ENCODE results near the gene PLCB4. TPM values are rescaled to one million over a fixed set of nuclear protein-coding genes. Genes with fewer than 3 reads are reported as not detected.

PLCB4 gene
- total and polyA plus RNA-seq, 2 experiments from 2014 or later, result 6.5 to 16.1 TPM

DNA sequence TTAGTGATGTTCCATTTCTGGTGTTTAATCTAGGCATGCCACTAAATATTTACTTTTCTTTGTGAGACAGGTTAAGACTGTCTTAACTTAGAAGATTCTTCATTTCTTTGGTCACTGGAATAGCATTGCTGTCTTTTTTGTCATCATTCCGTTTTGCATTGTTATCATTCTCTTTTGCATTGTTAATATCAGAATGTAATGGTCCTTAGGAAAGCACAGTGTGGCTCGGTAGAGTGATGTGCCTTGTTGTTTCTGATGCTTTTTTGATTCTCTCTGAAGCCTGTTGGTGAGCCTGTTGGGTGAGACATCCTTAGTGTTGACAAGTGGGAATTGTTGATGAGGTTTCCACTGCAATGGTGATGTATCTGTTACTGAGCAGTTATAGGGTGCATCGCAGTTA is 23.2 kb downstream of the PLCB4 start:
- Histone ChIP-seq H4K20me1 (replicated peaks; ENCODE audit: insufficient read depth) (no peaks in the 10 kb centered on the region), H3K36me3 (ENCODE audit: insufficient read depth) (no peaks in the 10 kb centered on the region), H3K4me2 (no peak overlapping the region; the same call in 1 of the 2 replicates), H3K4me1 (ENCODE audit: insufficient read depth) (peaks cover 13% of the 10 kb centered on the region; the same call in 1 of the 2 replicates), H3K27ac (ENCODE audit: low read depth) (no peak overlapping the region), H3K9me2 (ENCODE audit: insufficient read depth) (no peaks in the 10 kb centered on the region), H2AFZ (no peak overlapping the region), H3K4me3 (no peak overlapping the region), H3K79me2 (replicated peaks; ENCODE audit: insufficient read depth) (peaks cover 42% of the 10 kb centered on the region), H3K27me3 (ENCODE audit: insufficient read depth) (no peaks in the 10 kb centered on the region), H3F3A (replicated peaks; ENCODE audit: low read depth) (no peaks in the 10 kb centered on the region)
- no peak for TF ChIP-seq EZH2phosphoT487 (IDR thresholded peaks at IDR 0.05; ENCODE audit: unreplicated experiment)
- TF ChIP-seq CREB1 (CRISPR knock-in tag; IDR thresholded peaks at IDR 0.05; ENCODE audit: low read depth), result no peak
- TF ChIP-seq JUNB (IDR thresholded peaks at IDR 0.05; ENCODE audit: unreplicated experiment), result no peak
- TF ChIP-seq, protein P1, sequence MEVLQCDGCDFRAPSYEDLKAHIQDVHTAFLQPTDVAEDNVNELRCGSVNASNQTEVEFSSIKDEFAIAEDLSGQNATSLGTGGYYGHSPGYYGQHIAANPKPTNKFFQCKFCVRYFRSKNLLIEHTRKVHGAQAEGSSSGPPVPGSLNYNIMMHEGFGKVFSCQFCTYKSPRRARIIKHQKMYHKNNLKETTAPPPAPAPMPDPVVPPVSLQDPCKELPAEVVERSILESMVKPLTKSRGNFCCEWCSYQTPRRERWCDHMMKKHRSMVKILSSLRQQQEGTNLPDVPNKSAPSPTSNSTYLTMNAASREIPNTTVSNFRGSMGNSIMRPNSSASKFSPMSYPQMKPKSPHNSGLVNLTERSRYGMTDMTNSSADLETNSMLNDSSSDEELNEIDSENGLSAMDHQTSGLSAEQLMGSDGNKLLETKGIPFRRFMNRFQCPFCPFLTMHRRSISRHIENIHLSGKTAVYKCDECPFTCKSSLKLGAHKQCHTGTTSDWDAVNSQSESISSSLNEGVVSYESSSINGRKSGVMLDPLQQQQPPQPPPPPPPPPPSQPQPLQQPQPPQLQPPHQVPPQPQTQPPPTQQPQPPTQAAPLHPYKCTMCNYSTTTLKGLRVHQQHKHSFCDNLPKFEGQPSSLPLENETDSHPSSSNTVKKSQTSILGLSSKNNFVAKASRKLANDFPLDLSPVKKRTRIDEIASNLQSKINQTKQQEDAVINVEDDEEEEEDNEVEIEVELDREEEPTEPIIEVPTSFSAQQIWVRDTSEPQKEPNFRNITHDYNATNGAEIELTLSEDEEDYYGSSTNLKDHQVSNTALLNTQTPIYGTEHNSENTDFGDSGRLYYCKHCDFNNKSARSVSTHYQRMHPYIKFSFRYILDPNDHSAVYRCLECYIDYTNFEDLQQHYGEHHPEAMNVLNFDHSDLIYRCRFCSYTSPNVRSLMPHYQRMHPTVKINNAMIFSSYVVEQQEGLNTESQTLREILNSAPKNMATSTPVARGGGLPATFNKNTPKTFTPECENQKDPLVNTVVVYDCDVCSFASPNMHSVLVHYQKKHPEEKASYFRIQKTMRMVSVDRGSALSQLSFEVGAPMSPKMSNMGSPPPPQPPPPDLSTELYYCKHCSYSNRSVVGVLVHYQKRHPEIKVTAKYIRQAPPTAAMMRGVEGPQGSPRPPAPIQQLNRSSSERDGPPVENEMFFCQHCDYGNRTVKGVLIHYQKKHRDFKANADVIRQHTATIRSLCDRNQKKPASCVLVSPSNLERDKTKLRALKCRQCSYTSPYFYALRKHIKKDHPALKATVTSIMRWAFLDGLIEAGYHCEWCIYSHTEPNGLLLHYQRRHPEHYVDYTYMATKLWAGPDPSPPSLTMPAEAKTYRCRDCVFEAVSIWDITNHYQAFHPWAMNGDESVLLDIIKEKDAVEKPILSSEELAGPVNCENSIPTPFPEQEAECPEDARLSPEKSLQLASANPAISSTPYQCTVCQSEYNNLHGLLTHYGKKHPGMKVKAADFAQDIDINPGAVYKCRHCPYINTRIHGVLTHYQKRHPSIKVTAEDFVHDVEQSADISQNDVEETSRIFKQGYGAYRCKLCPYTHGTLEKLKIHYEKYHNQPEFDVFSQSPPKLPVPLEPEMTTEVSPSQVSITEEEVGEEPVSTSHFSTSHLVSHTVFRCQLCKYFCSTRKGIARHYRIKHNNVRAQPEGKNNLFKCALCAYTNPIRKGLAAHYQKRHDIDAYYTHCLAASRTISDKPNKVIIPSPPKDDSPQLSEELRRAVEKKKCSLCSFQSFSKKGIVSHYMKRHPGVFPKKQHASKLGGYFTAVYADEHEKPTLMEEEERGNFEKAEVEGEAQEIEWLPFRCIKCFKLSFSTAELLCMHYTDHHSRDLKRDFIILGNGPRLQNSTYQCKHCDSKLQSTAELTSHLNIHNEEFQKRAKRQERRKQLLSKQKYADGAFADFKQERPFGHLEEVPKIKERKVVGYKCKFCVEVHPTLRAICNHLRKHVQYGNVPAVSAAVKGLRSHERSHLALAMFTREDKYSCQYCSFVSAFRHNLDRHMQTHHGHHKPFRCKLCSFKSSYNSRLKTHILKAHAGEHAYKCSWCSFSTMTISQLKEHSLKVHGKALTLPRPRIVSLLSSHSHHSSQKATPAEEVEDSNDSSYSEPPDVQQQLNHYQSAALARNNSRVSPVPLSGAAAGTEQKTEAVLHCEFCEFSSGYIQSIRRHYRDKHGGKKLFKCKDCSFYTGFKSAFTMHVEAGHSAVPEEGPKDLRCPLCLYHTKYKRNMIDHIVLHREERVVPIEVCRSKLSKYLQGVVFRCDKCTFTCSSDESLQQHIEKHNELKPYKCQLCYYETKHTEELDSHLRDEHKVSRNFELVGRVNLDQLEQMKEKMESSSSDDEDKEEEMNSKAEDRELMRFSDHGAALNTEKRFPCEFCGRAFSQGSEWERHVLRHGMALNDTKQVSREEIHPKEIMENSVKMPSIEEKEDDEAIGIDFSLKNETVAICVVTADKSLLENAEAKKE (CRISPR knock-in tag; IDR thresholded peaks at IDR 0.05), result no peak
- TF ChIP-seq, protein P2, sequence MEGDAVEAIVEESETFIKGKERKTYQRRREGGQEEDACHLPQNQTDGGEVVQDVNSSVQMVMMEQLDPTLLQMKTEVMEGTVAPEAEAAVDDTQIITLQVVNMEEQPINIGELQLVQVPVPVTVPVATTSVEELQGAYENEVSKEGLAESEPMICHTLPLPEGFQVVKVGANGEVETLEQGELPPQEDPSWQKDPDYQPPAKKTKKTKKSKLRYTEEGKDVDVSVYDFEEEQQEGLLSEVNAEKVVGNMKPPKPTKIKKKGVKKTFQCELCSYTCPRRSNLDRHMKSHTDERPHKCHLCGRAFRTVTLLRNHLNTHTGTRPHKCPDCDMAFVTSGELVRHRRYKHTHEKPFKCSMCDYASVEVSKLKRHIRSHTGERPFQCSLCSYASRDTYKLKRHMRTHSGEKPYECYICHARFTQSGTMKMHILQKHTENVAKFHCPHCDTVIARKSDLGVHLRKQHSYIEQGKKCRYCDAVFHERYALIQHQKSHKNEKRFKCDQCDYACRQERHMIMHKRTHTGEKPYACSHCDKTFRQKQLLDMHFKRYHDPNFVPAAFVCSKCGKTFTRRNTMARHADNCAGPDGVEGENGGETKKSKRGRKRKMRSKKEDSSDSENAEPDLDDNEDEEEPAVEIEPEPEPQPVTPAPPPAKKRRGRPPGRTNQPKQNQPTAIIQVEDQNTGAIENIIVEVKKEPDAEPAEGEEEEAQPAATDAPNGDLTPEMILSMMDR (conservative IDR thresholded peaks at IDR 0.05; ENCODE audit: low read depth in 2 of 2), result no peak
- TF ChIP-seq POLR2AphosphoS5 (IDR thresholded peaks at IDR 0.05; ENCODE audit: low read depth), result no peak
- TF ChIP-seq EZH2 (IDR thresholded peaks at IDR 0.05; ENCODE audit: low read depth, unreplicated experiment), result no peak
- no peak for TF ChIP-seq STAT1 (IDR thresholded peaks at IDR 0.05; ENCODE audit: unreplicated experiment)
- TF ChIP-seq, protein P3, sequence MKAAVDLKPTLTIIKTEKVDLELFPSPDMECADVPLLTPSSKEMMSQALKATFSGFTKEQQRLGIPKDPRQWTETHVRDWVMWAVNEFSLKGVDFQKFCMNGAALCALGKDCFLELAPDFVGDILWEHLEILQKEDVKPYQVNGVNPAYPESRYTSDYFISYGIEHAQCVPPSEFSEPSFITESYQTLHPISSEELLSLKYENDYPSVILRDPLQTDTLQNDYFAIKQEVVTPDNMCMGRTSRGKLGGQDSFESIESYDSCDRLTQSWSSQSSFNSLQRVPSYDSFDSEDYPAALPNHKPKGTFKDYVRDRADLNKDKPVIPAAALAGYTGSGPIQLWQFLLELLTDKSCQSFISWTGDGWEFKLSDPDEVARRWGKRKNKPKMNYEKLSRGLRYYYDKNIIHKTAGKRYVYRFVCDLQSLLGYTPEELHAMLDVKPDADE (IDR thresholded peaks at IDR 0.05), result no peak
- TF ChIP-seq, protein P4, sequence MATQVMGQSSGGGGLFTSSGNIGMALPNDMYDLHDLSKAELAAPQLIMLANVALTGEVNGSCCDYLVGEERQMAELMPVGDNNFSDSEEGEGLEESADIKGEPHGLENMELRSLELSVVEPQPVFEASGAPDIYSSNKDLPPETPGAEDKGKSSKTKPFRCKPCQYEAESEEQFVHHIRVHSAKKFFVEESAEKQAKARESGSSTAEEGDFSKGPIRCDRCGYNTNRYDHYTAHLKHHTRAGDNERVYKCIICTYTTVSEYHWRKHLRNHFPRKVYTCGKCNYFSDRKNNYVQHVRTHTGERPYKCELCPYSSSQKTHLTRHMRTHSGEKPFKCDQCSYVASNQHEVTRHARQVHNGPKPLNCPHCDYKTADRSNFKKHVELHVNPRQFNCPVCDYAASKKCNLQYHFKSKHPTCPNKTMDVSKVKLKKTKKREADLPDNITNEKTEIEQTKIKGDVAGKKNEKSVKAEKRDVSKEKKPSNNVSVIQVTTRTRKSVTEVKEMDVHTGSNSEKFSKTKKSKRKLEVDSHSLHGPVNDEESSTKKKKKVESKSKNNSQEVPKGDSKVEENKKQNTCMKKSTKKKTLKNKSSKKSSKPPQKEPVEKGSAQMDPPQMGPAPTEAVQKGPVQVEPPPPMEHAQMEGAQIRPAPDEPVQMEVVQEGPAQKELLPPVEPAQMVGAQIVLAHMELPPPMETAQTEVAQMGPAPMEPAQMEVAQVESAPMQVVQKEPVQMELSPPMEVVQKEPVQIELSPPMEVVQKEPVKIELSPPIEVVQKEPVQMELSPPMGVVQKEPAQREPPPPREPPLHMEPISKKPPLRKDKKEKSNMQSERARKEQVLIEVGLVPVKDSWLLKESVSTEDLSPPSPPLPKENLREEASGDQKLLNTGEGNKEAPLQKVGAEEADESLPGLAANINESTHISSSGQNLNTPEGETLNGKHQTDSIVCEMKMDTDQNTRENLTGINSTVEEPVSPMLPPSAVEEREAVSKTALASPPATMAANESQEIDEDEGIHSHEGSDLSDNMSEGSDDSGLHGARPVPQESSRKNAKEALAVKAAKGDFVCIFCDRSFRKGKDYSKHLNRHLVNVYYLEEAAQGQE (IDR thresholded peaks at IDR 0.05; ENCODE audit: unreplicated experiment), result no peak
- TF ChIP-seq ZNF331 (CRISPR knock-in tag; IDR thresholded peaks at IDR 0.05; ENCODE audit: low read depth), result no peak
- no peak for TF ChIP-seq ZNF114 (CRISPR knock-in tag; IDR thresholded peaks at IDR 0.05)
- no peak for TF ChIP-seq NANOG (IDR thresholded peaks at IDR 0.05; ENCODE audit: borderline replicate concordance)
- DNase-seq (ENCODE audit: low spot score) (no peak), ATAC-seq (no peak; the same call in 2 of the 3 replicates)
- Mint-ChIP-seq H3K36me3 (ENCODE audit: low read depth) (no peaks in the 10 kb centered on the region), H3K27ac (no peak overlapping the region; the same call in 1 of the 2 replicates), H3K4me3 (no peak overlapping the region), H3K4me1 (peaks cover 20% of the 10 kb centered on the region; the same call in 2 of the 3 replicates), H3K9me3 (no peaks in the 10 kb centered on the region), H3K27me3 (ENCODE audit: insufficient read depth, low read depth, poor library complexity) (no peaks in the 10 kb centered on the region)

Data from GM23338 (cell line).